ENCODE measurements around the gene JAKMIP3.
A peak's percentile ranks its signal among the peaks of the same experiment; 100 is the strongest.

Gene JAKMIP3

DNA sequence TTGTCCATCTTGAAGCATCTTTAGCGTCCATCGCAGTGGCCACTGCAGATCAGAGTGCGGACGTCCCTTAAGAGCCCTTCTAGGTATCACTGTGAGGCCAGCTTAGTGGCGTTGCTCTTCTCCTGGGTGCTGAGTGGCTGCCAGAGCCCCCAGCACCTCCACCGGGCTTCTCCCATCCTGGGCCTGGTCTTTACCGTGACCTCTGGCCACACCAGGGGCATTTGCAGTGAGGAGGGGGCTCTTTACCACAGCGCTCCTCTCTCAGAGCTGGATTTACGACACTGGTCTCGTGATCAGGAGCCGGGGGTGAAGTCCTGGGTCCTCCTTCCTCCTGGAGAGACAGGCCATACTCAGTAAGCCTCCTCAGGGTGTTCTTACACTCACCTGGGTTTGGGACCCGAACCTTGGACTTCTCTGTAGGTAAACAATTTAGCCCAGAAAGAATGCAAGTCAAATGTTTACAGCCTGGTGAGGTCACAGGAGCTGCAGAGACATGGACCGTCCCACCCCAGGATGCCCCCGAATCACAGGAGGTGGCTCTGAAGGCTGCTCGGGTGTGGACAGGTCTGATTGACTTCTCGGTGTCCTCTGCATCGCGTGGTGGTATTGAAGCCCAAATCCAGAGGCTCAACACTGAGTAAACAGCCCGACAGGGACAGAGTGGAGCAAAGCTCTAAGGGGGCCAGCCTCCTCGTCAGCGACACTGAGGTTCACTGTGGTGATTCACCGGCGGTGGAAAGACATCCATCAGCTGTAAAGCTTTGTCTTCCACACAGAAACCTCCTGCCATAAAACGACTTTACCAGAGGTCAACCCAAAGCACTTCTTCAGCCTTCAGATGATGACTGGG lies 33.0 kb downstream of the JAKMIP3 start:
- no peak for DNase-seq

DNA sequence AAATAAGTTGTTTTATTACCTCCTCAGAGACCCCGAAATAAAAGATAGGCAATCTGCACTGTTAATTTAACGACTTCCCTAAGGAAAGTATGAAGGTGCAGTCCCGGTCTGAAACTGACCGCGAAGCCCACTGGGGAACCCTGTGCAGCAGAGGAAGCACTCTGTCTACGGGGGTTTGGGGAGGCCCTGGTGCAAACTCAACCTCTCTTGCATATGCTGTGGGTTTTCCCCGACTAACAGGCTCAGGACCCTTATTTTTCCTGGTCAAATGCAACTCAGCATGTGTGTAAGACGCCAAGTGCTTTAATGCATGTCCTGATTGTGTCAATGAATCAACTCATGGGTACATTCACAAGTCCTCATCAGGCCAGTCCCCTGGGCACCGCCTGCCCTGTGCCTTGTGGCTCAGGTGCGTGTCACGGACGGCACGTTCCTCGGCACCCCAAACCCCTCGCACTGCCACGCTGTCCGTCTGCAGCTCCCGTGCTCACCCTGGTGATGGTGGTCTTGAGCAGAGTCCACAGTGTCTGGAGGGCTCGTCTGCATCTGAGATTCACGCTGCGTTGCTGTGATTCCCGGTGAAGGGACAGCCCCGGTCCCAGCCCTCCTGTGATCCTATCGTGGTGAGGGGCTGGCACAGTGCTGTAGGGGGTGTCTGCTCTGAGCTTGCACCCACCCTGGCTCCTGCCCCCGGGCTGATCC lies 33.8 kb downstream of the JAKMIP3 start:
- no peak for DNase-seq

DNA sequence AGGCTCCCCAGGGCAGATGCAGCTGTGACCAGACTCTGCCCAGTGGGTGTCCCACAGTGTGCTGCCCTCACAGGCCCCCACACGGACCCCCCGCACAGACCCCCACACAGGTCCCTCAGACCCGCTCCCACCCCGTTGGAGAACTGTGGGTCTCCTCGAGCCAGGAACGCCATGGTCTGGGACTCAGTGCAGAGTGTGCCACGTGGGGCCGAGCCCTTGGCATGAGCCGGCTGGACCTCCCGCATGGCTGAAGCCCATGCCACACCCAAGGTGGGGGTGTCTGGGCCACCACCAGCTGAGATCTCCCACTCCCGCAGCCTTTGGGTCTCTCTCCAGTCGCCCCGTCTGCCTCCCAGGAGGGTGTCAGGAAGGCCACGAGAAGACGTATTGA lies 34.3 kb downstream of the JAKMIP3 start:
- DNase-seq: no peak

DNA sequence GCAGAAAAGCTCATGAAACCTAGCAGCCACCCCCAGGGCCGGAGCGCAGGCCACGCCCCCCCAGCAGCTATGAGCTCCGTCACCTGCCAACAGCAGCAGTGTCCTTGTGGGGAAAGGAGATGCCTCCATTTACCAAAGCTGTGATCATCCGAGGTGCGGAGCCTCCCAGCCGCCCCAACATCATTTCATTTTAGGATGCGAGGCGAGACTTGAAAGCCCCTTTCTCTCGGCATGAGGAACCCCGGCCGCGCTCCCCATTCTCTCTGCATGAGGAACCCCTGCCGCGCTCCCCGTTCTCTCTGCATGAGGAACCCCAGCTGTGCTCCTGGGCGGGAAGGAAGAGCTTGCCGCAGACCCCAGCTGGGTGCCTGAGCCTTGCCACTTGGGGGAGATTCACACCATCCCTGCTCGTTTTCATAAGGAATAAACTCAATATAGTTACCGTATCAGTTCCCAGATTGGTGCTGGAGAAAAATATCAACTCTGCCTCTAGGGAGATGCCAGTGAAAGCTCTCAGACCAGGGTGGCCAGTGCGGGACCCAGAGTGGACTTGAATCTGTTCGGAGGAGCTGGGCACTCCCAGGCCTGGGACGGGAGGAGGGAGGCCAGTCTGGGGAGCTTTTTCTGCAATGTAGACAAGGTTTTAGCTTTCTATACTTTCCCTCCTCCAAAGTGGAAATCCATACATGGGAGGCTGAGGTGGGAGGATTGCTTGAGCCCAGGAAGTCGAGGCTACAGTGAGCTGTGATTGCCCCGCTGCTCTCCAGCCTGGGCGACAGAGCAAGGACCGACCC lies 35.0 kb downstream of the JAKMIP3 start:
- no peak for DNase-seq

DNA sequence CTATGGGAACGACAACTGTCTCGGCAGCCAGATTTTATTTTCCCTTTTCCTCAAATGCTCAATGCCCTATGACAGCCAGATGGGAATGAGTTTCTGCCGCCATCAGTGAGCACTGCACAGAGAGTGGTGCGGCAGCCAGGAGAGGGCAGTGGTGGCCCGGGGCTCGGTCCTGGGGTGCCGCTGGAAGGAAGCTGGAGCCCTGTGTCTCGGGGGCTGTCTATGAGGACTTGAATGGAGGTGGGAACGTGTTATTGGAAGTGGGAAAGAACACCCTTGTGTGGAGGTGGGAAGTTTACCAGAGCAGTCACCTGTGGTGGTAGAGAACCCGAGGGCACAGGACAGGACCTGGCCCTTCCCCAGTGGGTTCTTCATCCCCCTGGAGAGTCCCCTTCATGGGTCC lies 35.8 kb downstream of the JAKMIP3 start:
- DNase-seq: no peak

DNA sequence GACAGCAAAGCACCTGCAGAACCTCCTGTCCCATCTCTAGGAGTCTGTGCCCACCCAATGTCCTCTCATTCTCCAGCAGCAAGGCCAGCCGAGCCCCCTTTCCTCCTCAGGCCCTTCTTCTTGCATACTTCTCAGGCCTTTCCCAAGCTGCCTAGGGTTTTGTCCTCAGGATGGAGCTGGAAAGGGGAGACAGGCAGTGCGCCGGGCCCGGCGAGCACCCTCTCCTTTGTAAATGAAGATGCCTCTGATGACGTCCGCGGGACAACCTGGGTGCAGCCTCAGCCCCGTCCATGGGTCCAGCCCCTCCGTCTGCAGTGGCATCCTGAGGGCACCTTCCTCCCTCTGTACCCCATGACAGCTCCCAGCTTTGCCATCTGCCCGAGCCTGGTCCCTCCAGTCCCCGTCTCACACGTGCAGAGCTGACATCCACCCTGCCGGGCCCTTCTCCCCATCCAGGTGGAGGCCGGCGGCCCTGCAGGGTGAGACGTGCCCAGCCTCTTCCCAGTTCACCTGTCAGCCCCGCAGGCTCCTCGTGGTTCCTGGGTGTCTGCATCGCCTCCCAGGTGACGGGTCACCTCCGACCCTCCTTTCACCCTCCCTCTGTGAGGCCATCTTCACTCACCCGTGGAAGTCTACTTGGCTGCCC lies 36.4 kb downstream of the JAKMIP3 start:
- no peak for DNase-seq

DNA sequence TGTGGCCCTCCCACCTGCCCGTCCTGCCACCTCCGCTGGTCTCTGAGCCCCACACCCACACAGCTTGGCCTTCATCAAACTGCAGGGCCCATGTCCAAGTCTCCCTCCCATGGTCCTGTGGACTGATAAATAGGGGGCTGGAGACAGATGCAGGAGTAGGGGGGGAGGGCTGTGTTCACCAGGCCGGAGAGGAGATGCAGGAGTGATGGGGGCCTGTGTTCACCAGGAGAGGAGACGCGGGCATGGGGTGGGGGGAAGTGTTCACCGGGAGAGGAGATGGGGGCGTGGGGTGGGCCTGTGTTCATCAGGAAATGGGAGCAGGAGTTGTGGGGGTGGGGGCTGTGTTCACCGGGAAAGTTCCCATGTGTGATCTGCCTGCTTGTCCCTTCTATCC lies 37.0 kb downstream of the JAKMIP3 start:
- DNase-seq: no peak

DNA sequence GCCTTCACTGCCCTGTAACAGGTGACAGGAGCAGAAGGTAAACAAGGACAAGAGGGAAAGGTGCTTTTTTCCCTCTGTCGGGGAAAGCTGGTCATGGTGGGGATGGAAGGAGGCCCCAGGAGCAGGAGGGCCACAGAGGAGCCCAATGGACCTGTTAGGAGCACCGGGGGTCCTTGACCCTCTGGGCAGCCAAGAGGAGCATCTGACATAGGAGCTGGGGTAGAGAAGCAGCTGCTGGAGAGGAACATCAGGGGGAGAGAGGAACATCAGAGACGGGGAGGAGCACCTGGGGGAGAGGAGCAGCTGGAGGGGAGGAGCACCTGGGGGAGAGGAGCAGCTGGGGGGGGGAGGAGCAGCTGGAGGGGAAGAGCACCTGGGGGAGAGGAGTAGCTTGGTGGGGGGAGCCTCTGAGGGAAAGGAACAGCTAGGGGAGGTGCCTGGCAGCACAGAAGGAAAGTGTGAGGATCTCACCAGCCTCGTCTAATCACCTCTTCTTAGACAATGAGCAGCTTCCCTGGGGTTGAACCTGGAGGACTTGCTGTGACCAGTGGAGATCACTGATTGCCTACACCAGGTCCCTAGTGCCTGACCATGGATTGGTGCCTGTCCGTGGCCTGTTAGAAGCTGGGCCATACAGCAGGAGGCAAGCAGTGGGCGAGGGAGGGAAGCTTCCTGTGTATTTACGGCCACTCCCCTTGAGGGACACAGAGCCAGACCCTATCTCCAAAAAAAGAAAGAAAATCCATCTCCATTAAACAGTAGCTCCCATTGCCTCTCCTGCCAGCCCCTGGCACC lies 37.6 kb downstream of the JAKMIP3 start:
- no peak for DNase-seq

DNA sequence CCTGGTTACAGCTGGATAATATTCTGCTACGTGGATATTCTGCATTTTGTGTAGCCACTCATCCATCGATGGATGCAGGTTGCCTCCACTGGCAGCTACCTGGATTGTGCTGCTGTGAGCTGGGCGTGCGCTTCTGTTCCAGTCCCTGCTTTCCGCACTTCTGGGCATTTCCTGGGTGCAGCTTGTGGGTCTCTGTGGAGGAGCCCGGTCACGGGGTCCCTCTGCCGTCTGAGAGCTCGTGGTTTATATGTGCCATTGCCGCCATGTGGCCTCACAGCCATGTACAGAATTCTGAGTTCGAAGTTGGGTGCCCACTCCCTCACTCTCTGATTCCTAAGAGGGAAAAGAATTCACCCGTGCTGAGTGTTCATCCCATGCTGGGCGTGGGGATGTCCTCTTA lies 38.3 kb downstream of the JAKMIP3 start:
- no peak for DNase-seq

DNA sequence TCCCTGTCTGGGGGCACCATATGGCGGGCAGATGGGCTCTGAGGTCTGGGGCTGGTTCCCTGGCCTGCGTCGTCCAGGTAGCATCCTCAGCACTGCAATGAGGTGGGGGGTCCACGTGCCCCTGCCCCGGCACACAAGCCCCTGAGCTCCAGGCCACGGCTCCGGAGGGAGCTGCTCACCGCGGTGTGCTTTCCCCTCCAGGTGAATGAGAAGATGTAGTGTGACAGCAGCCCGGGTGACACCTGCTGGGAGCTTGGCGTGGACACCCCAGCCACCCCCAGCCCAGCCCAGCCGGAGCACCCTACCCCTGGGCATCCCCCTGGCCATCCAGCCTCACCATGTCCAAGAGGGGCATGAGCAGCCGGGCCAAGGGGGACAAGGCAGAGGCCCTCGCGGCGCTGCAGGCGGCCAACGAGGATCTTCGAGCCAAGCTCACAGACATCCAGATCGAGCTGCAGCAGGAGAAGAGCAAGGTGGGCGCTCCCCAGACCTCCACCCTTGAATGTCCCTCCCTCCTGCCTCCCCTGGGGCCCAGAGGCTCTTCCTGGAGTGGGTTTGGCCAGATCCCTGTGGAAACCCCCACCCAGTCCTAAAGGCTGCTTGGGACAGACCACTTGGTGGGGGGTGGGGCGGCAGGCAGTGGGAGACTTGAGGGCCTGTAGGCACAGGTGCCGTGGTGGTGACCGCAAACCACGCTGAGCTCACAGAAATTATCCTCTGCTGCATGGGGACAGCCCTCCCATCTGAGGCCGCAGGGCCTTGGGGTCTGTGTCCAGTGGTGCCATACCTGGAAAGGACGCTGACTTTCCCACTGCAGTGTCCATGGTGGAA lies 38.9 kb downstream of the JAKMIP3 start:
- DNase-seq: no peak

DNA sequence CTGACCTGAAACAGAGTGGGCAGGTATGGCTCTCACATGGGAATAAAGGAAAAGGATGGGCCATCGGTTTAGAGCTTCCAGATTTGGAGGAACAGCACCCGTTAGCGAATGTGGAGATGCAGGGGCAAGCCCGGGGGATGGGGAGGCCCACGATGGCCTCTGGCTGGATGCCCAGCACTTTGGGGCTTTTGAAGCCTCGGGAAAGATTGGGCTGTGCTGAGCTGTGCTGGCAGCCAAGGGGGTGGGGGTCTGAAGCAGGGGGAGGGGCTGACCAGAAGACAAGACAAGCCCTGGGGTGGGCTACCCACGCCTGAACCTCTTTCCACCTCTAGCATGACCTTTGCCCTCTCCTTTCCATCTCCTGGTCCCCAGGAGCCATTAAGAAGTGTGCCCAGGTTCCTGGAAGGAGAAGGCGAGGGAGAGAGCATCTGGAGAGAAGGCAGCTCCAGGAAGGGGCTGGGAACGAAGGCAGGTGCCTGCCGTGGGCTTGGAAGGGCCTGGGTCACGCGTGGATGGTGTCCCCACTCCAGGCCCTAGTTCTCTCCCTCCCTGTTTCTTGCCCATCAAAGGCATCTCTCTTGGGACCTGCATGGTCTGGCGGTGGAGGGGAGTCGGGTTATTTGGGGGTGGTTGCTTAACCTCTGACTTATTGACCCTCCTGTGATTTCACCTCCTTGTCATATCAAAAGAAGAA lies 39.7 kb downstream of the JAKMIP3 start:
- DNase-seq: no peak

DNA sequence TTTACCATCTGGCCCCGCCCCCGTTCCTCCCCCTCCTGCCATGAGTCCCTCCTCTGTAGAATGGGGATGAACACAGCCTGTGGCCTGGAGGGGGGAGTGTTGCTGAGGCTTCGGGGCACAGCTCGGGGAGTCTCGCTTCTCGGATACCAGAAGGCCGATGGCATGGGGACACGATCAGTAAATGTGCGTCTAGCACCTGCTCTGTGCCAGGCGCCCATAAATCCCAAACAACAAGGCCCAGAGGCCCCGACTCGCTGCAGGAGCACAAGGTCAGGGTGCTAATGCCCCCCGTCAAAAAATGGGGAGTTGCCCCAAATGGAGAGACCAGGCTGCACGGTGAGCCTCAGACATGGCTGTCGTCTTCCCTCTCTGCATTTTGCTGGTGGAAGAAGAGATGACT lies 40.7 kb downstream of the JAKMIP3 start:
- DNase-seq: no peak

DNA sequence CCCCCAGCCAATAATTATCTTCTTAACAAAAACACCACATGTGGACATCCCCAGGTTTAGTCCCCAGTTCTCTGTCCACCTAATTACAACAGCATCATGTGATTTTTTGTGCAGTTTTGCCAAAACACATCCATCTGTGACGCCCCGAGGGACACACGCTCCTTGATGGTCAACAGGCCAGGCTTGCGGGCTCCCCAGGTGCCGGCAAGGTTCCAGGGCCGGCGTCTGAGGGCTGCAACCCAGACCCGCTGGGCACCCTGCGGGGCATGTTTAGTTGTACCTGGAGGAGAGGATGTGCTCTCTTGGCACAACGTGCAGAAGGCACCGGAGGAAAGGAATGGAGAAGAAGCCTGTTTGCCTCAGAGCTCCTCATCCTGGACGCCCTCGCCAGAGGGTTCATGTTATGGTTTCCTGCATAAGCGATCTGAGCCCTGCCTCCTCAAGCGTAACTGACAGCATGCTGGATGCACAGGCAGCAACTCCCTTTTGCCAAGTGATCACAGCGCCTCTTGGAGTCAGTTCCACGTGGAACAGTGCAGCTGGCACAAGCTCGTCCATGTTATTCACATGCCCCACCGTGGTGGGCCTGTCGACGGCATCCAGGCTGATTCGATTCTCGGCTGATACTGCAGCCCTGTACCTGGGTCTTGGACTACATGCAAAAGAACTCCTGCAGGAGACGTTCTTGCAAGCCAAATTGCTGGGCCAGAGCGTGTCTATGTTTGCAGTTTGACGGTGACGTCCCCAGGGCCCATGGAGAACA lies 41.6 kb downstream of the JAKMIP3 start:
- DNase-seq: peak; percentile 15

DNA sequence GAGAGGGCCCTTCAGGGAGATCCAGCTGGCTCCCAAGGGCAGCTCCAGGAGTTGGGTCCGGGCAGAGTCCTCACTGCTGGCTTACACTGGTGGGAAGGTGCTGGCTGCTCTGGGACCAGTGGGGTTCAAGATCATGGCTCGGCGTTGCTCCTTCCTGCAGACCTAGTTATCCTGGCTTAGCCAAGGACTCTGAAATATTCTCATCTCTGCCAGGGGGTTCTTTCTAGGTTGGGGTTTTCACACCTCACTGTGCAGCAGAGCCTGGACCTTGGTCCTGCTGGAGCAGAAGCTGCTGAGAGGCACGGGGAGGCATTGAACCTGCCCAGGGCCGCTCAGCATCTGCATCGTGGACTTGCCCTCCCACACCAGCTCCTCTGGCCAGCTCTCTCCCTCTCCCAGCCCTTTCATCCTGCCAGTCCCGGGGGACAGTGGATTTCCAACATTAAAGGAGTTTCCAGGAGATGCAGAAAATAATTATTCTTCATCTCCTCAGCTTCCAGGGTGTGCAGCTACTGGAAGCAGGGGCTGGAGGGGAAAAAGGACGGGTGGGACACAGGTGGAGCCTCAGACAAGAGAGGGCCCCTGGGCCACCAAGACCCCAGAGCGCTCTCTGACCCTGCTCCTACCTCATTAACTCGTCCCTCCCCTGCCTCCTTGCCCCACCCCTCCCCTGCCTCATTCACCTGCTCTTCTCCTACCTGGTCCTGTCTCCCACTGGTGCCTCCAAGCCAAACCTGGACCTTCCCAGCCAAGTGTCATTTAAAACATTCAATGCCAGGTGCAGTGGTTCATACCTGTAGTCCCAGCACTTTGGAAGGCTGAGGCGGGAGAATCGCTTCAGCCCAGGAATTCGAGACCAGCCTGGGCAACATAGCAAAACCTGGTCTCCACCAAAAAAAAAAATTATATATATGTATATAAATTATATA lies 42.5 kb downstream of the JAKMIP3 start:
- no peak for DNase-seq

DNA sequence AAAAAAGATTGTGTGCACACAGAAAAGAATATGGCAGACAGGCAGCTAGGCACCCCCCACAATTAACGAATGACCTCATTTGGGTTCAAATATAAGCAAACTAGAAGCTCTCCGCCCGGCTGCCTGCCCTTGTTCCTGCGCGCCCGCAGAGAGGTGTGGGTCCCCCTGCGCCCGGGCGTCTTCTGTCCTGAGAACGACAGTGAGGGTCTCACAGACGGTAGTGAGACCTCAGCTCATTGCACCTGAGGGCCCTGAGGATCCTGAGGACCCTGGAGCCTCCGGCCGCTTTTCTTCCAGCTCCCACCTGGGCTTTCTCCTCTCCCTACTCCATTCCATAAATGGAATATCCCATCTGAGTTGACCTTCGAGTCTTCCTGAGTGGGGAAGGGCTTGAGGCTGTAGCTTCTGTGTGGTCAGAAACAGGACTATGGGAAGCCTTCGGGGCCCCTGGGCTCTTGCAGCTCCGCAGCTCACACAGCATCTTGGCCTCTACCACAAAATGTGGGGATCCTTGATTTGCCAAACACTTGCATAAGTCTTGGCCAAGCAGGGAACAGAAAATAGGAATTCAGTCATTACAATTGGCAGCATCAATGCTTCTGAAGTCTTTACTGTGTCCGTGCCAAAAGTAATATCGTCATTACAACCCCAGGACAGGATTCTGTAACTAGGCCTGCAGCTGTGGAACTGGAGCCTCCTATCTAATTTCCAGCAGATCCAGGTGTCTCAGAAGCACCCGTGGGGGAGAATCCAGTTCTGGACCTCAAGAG lies 43.8 kb downstream of the JAKMIP3 start:
- no peak for DNase-seq

DNA sequence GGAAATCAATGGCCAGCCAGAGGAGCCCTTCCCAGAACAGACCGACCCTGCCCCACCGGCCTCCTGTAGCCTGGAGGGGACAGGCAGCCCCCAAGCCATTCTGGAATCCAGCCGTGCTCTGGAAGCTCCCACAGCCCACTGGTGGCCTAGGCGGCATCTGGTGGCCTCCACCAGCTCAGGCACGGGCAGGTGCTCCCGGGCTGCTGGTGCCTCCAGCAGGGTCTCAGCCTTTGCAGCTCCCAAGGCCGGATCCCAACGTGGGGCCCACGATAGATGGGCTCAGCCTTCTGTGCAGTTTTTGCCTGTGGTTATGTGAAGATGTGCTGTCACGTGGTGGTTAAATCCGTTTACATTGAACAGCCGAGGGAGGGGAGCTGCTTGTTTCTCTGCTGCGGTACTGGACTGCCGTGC lies 44.4 kb downstream of the JAKMIP3 start:
- no peak for DNase-seq

DNA sequence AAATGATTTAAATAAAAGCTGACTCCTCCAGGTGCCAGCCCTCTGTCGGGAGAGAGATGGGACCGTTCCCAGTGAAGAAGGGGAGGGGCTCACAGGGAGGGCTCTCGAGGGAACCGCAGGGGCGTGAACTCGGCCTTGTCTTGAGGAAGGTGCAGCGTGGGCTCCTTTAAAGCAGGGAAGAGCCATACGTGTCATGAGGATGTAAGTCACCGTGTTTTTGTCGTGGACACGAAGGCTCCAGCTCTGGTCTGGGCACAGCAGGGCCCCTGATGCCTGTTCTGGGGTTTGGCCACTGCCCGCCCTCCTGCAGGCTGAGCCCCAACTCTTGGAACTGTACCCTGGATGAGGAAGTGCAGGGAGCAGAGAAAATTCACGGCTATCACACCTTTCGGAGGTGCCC lies 45.0 kb downstream of the JAKMIP3 start:
- no peak for DNase-seq
